ENCODE measurements around the gene ARHGAP44. TPM values are rescaled to one million over a fixed set of nuclear protein-coding genes. Genes with fewer than 3 reads are reported as not detected.

ARHGAP44 gene
- total RNA-seq, 2 experiments from 2014 or later, result not detected

GRCh38 chr17:12987120-12987519 is 197.8 kb downstream of the ARHGAP44 start:
- POLR2A ChIA-PET, result no interaction called here
- Mint-ChIP-seq H3K4me3 (no peak overlapping the region), H3K27me3 (no peaks in the 10 kb centered on the region), H3K9me3 (no peaks in the 10 kb centered on the region), H3K4me1 (peaks cover 3% of the 10 kb centered on the region), H3K27ac (no peak overlapping the region), H3K36me3 (ENCODE audit: low read depth) (peaks cover 21% of the 10 kb centered on the region)
- CTCF ChIA-PET, result interaction anchor here (1.0 kb wide), 1 partner anchor 17 kb away, joined by 4 read pairs; no protein-coding TSS in a partner anchor
- DNase-seq, result no peak

- Mint-ChIP-seq H3K4me3 (no peak overlapping the region), H3K27me3 (no peaks in the 10 kb centered on the region), H3K36me3 (ENCODE audit: low read depth) (peaks cover 43% of the 10 kb centered on the region), H3K4me1 (no peaks in the 10 kb centered on the region), H3K9me3 (no peaks in the 10 kb centered on the region), H3K27ac (no peak overlapping the region)
- ChIA-PET POLR2A (no interaction called here), CTCF (interaction anchor here (1.6 kb wide), 1 partner anchor 28 kb away, joined by 4 read pairs; the partner anchor contains the start of gene ELAC2)
- DNase-seq, result no peak
These were observed 200.9 kb downstream of the ARHGAP44 start for GRCh38 chr17:12990041-12990808.

GRCh38 chr17:12990926-12991325 is 201.6 kb downstream of the ARHGAP44 start:
- CTCF ChIA-PET, result interaction anchor here (1.5 to 1.6 kb wide), 2 partner anchors 11 to 27 kb away, joined by 4 to 5 read pairs; partner anchors contain the start of gene ELAC2
- Mint-ChIP-seq H3K36me3 (ENCODE audit: low read depth) (peaks cover 48% of the 10 kb centered on the region), H3K4me3 (no peak overlapping the region), H3K27ac (no peak overlapping the region), H3K27me3 (no peaks in the 10 kb centered on the region), H3K4me1 (no peaks in the 10 kb centered on the region), H3K9me3 (no peaks in the 10 kb centered on the region)
- POLR2A ChIA-PET, result no interaction called here
- DNase-seq, result no peak

- Mint-ChIP-seq H3K4me1 (no peaks in the 10 kb centered on the region), H3K36me3 (ENCODE audit: low read depth) (peaks cover 61% of the 10 kb centered on the region), H3K4me3 (no peak overlapping the region), H3K27me3 (no peaks in the 10 kb centered on the region), H3K27ac (no peak overlapping the region), H3K9me3 (no peaks in the 10 kb centered on the region)
- ChIA-PET POLR2A (interaction anchor here (1.3 kb wide), 2 partner anchors 25 to 995 kb away, joined by 4 read pairs; partner anchors contain the start of genes ELAC2 and ZNF18), CTCF (interaction anchor here (1.5 kb wide), 1 partner anchor 10 kb away, joined by 5 read pairs; no protein-coding TSS in a partner anchor)
- DNase-seq, result no peak
These were observed 203.4 kb downstream of the ARHGAP44 start for GRCh38 chr17:12992676-12993075.

- Mint-ChIP-seq H3K27me3 (no peaks in the 10 kb centered on the region), H3K36me3 (ENCODE audit: low read depth) (peaks cover 70% of the 10 kb centered on the region), H3K4me1 (no peaks in the 10 kb centered on the region), H3K9me3 (no peaks in the 10 kb centered on the region), H3K4me3 (no peak overlapping the region), H3K27ac (no peak overlapping the region)
- DNase-seq, result no peak
- POLR2A ChIA-PET, result no interaction called here
- CTCF ChIA-PET, result no interaction called here
These were observed 204.3 kb downstream of the ARHGAP44 start for GRCh38 chr17:12993631-12994030.

GRCh38 chr17:12994341-12995074 is 205.2 kb downstream of the ARHGAP44 start:
- no peaks in the 10 kb centered on the region for H3K27me3 Mint-ChIP-seq
- H3K36me3 Mint-ChIP-seq (ENCODE audit: low read depth), result peaks cover 71% of the 10 kb centered on the region
- no peak overlapping the region for H3K4me3 Mint-ChIP-seq
- H3K9me3 Mint-ChIP-seq, result no peaks in the 10 kb centered on the region
- POLR2A ChIA-PET, result no interaction called here
- DNase-seq, result no peak
- no peak overlapping the region for H3K27ac Mint-ChIP-seq
- no peaks in the 10 kb centered on the region for H3K4me1 Mint-ChIP-seq
- CTCF ChIA-PET, result no interaction called here

- H3K27ac Mint-ChIP-seq, result no peak overlapping the region
These were observed 206.0 kb downstream of the ARHGAP44 start for GRCh38 chr17:12995106-12995895.

GRCh38 chr17:12995896-12996295 is 206.6 kb downstream of the ARHGAP44 start:
- CTCF ChIA-PET, result no interaction called here
- Mint-ChIP-seq H3K9me3 (no peaks in the 10 kb centered on the region), H3K4me3 (no peak overlapping the region), H3K27ac (no peak overlapping the region), H3K27me3 (no peaks in the 10 kb centered on the region), H3K4me1 (no peaks in the 10 kb centered on the region), H3K36me3 (ENCODE audit: low read depth) (peaks cover 64% of the 10 kb centered on the region)
- no peak for DNase-seq
- POLR2A ChIA-PET, result interaction anchor here (1.3 kb wide), 1 partner anchor 14 kb away, joined by 3 read pairs; no protein-coding TSS in a partner anchor

More at GRCh38 chr17:12995106-12995895, 206.0 kb downstream of the ARHGAP44 start:
- POLR2A ChIA-PET, result no interaction called here
- no peaks in the 10 kb centered on the region for H3K27me3 Mint-ChIP-seq
- no peaks in the 10 kb centered on the region for H3K4me1 Mint-ChIP-seq
- peaks cover 64% of the 10 kb centered on the region for H3K36me3 Mint-ChIP-seq (ENCODE audit: low read depth)
- H3K4me3 Mint-ChIP-seq, result no peak overlapping the region
- no peaks in the 10 kb centered on the region for H3K9me3 Mint-ChIP-seq
- CTCF ChIA-PET, result no interaction called here
- no peak for DNase-seq

- ChIA-PET POLR2A (interaction anchor here (0.6 to 1.3 kb wide), 2 partner anchors 14 to 22 kb away, joined by 3 to 4 read pairs; partner anchors contain the start of gene ELAC2), CTCF (no interaction called here)
- H3K4me3 Mint-ChIP-seq, result no peak overlapping the region
- peaks cover 61% of the 10 kb centered on the region for H3K36me3 Mint-ChIP-seq (ENCODE audit: low read depth)
- H3K4me1 Mint-ChIP-seq, result no peaks in the 10 kb centered on the region
- H3K9me3 Mint-ChIP-seq, result no peaks in the 10 kb centered on the region
- no peak overlapping the region for H3K27ac Mint-ChIP-seq
- no peak for DNase-seq
- H3K27me3 Mint-ChIP-seq, result no peaks in the 10 kb centered on the region
These were observed 207.1 kb downstream of the ARHGAP44 start for GRCh38 chr17:12996357-12996756.

GRCh38 chr17:12996941-12997340 is 207.6 kb downstream of the ARHGAP44 start:
- Mint-ChIP-seq H3K36me3 (ENCODE audit: low read depth) (peaks cover 55% of the 10 kb centered on the region), H3K27ac (no peak overlapping the region), H3K27me3 (no peaks in the 10 kb centered on the region), H3K4me3 (no peak overlapping the region), H3K4me1 (no peaks in the 10 kb centered on the region), H3K9me3 (no peaks in the 10 kb centered on the region)
- CTCF ChIA-PET, result no interaction called here
- DNase-seq, result no peak
- POLR2A ChIA-PET, result interaction anchor here (0.6 to 1.3 kb wide), 2 partner anchors 15 to 21 kb away, joined by 3 to 4 read pairs; partner anchors contain the start of gene ELAC2

GRCh38 chr17:12998461-12998860 is 209.2 kb downstream of the ARHGAP44 start:
- Mint-ChIP-seq H3K4me1 (no peaks in the 10 kb centered on the region), H3K27ac (no peak overlapping the region), H3K9me3 (no peaks in the 10 kb centered on the region), H3K36me3 (ENCODE audit: low read depth) (peaks cover 45% of the 10 kb centered on the region), H3K27me3 (no peaks in the 10 kb centered on the region), H3K4me3 (no peak overlapping the region)
- CTCF ChIA-PET, result interaction anchor here (0.9 kb wide), 1 partner anchor 31 kb away, joined by 4 read pairs; no protein-coding TSS in a partner anchor
- no peak for DNase-seq
- POLR2A ChIA-PET, result no interaction called here

GRCh38 chr17:12998874-12999273 is 209.6 kb downstream of the ARHGAP44 start:
- DNase-seq, result no peak
- Mint-ChIP-seq H3K27ac (no peak overlapping the region), H3K4me1 (no peaks in the 10 kb centered on the region), H3K36me3 (ENCODE audit: low read depth) (peaks cover 45% of the 10 kb centered on the region), H3K4me3 (no peak overlapping the region), H3K9me3 (no peaks in the 10 kb centered on the region), H3K27me3 (no peaks in the 10 kb centered on the region)
- POLR2A ChIA-PET, result no interaction called here
- CTCF ChIA-PET, result no interaction called here

- no peaks in the 10 kb centered on the region for H3K9me3 Mint-ChIP-seq
- POLR2A ChIA-PET, result no interaction called here
- peaks cover 48% of the 10 kb centered on the region for H3K36me3 Mint-ChIP-seq (ENCODE audit: low read depth)
These were observed 211.3 kb downstream of the ARHGAP44 start for GRCh38 chr17:13000561-13000960.

More at GRCh38 chr17:13000561-13000960, 211.3 kb downstream of the ARHGAP44 start:
- no peak for DNase-seq
- CTCF ChIA-PET, result no interaction called here
- no peak overlapping the region for H3K4me3 Mint-ChIP-seq
- no peak overlapping the region for H3K27ac Mint-ChIP-seq
- no peaks in the 10 kb centered on the region for H3K4me1 Mint-ChIP-seq
- no peaks in the 10 kb centered on the region for H3K27me3 Mint-ChIP-seq
